Lower leg skin (tissue), 4 donors: ENCODE data around the gene MYO18A. TPM values are rescaled to one million over a fixed set of nuclear protein-coding genes. Genes with fewer than 3 reads are reported as not detected.

Experiments used
- DNase-seq, 2 donors: peaks; one replicate each; pipeline ENCODE4 v3.0.0-alpha.2; 2019; ENCODE audit warnings: low spot score in 2 of 2
- H3K4me3 ChIP-seq: fragments of 200-600 bp; sonication (generic); 2 replicates; pipeline ENCODE4 v1.5.1; 2017; ENCODE audit warnings: mild to moderate bottlenecking, low read depth; ENCODE audit not compliant: poor library complexity, severe bottlenecking
- CTCF ChIP-seq, 3 donors: fragments of 450-650 bp; IDR thresholded peaks; one replicate each; pipeline ENCODE4 v1.5.1; 2016; ENCODE audit warnings: antibody characterized with exemption in 3 of 3, mild to moderate bottlenecking in 3 of 3, moderate library complexity in 2 of 3
- POLR2A ChIP-seq, 2 donors: fragments of 450-650 bp; IDR thresholded peaks; one replicate each; pipeline ENCODE4 v1.6.1; 2016 to 2017; ENCODE audit warnings: antibody characterized with exemption in 2 of 2, mild to moderate bottlenecking in 1 of 2, moderate library complexity in 1 of 2
- WGBS, 2 donors: methylation state at CpG; one replicate each; pipeline ENCODE4 v1.1.5; 2018; 5-methylcytosine and 5-hydroxymethylcytosine counted together
- intact Hi-C: fragments of 100-400 bp; cut with DNase I; formaldehyde crosslinking; loops from one replicate; pipeline ENCODE4 v1.15.0; 2023; ENCODE audit warnings: low total_unique reads
- total RNA-seq, 4 donors: library from RNA; depleted of rRNA; stranded (reverse); fragments of >200 nt; gene quantifications; one replicate each; pipeline ENCODE4 v1.1.0, GENCODE V29; 2016

The MYO18A gene
- total RNA-seq, 4 donors from 2014 or later: 87.3 to 123 (median 94.0) TPM

- intact Hi-C loops: no loop called here
- WGBS, 2 donors: 83 to 84% methylated on average over 11 of the region's 11 CpGs
Observed at GRCh38 chr17:29049541-29050145, 130.6 kb downstream of the MYO18A start.

GRCh38 chr17:29048440-29049368 is 131.5 kb downstream of the MYO18A start:
- no peak for TF ChIP-seq POLR2A (IDR thresholded peaks at IDR 0.05)
- no peak for TF ChIP-seq CTCF (IDR thresholded peaks at IDR 0.05)
- H3K4me3 ChIP-seq: no peak overlapping the region
- 51 to 52% methylated on average over 9 to 10 of the region's 10 CpGs for WGBS, 2 donors
- intact Hi-C loops: no loop called here
- no peak for DNase-seq

More at GRCh38 chr17:29049541-29050145, 130.6 kb downstream of the MYO18A start:
- DNase-seq: no peak
- no peak overlapping the region for H3K4me3 ChIP-seq
- TF ChIP-seq CTCF (IDR thresholded peaks at IDR 0.05) (no peak), POLR2A (IDR thresholded peaks at IDR 0.05) (no peak)

- intact Hi-C loops: no loop called here
- no peak overlapping the region for H3K4me3 ChIP-seq
- TF ChIP-seq POLR2A (IDR thresholded peaks at IDR 0.05): no peak
- no peak for TF ChIP-seq CTCF (IDR thresholded peaks at IDR 0.05)
- 73 to 74% methylated on average over 5 of the region's 5 CpGs for WGBS, 2 donors
- DNase-seq: no peak
Observed at GRCh38 chr17:29046473-29046839, 133.7 kb downstream of the MYO18A start.

GRCh38 chr17:29045734-29046472 is 134.3 kb downstream of the MYO18A start:
- H3K4me3 ChIP-seq: no peak overlapping the region
- DNase-seq: no peak
- no peak for TF ChIP-seq POLR2A (IDR thresholded peaks at IDR 0.05)
- 74 to 77% methylated on average over 7 of the region's 7 CpGs for WGBS, 2 donors
- intact Hi-C loops: no loop called here

- 83 to 96% methylated on average over 3 to 4 of the region's 4 CpGs for WGBS, 2 donors
- TF ChIP-seq POLR2A (IDR thresholded peaks at IDR 0.05): no peak
- no peak for TF ChIP-seq CTCF (IDR thresholded peaks at IDR 0.05)
- intact Hi-C loops: no loop called here
- DNase-seq: no peak
- H3K4me3 ChIP-seq: no peak overlapping the region
Observed at GRCh38 chr17:29045026-29045425, 135.2 kb downstream of the MYO18A start.
